HepG2 (cell line): ENCODE measurements around the gene SMYD4. TPM values are rescaled to one million over a fixed set of nuclear protein-coding genes. Genes with fewer than 3 reads are reported as not detected.
A peak's percentile ranks its signal among the peaks of the same experiment; 100 is the strongest.

Experiments used
- CHD2 ChIP-seq: IDR thresholded peaks from 2 replicates; pipeline ENCODE4 v1.6.1; 2011; ENCODE audit warnings: low read depth, low read length, improper control_type of control experiment
- ELF3 ChIP-seq: IDR thresholded peaks from 2 replicates; pipeline ENCODE4 v1.6.1; 2016; ENCODE audit warnings: missing genetic modification reagents, missing compliant biosample characterization
- ESRRA ChIP-seq: sonication (generic); formaldehyde crosslinking; IDR thresholded peaks from 2 replicates; pipeline ENCODE4 v1.5.1; 2020; ENCODE audit warnings: mild to moderate bottlenecking, low read depth, missing genetic modification reagents
- GATA4 ChIP-seq: sonication (generic); IDR thresholded peaks from 2 replicates; pipeline ENCODE4 v1.6.1; 2016; ENCODE audit warnings: antibody characterized with exemption, low read depth, borderline replicate concordance
- HHEX ChIP-seq: IDR thresholded peaks from 2 replicates; pipeline ENCODE4 v1.6.1; 2016; ENCODE audit warnings: control low read depth
- HNF4G ChIP-seq, 2 experiments: sonication (generic) in 1 of 2; formaldehyde crosslinking in 1 of 2; IDR thresholded peaks; 2 replicates each; pipeline versions ENCODE4 v1.4.0 to v1.6.1; 2011 to 2020; ENCODE audit warnings: borderline replicate concordance in 2 of 2, low read depth in 2 of 2, mild to moderate bottlenecking in 2 of 2, low read length in 1 of 2, missing genetic modification reagents in 1 of 2, moderate library complexity in 1 of 2
- KLF12 ChIP-seq: sonication (generic); formaldehyde crosslinking; IDR thresholded peaks from 2 replicates; pipeline ENCODE4 v1.4.0; 2020; ENCODE audit warnings: missing genetic modification reagents, borderline replicate concordance
- MAZ ChIP-seq, 2 experiments: sonication (generic) in 1 of 2; formaldehyde crosslinking in 1 of 2; IDR thresholded peaks; 2 replicates each; pipeline versions ENCODE4 v1.5.0 to v1.6.1; 2012 to 2020; ENCODE audit warnings: low read depth in 2 of 2, mild to moderate bottlenecking in 2 of 2, borderline replicate concordance in 1 of 2, improper control_type of control experiment in 1 of 2, low read length in 1 of 2, missing genetic modification reagents in 1 of 2, moderate library complexity in 1 of 2
- NFKB2 ChIP-seq: sonication (generic); formaldehyde crosslinking; IDR thresholded peaks from 2 replicates; pipeline ENCODE4 v1.4.0; 2020; ENCODE audit warnings: missing genetic modification reagents, borderline replicate concordance
- PHF21A ChIP-seq: sonication (generic); formaldehyde crosslinking; IDR thresholded peaks from 2 replicates; pipeline ENCODE4 v1.5.0; 2020; ENCODE audit warnings: mild to moderate bottlenecking, missing genetic modification reagents
- POGK ChIP-seq: sonication (generic); formaldehyde crosslinking; conservative IDR thresholded peaks from 2 replicates; pipeline ENCODE4 v1.8.0; 2022; ENCODE audit warnings: mild to moderate bottlenecking, moderate library complexity, missing genetic modification reagents
- POLR2A ChIP-seq, 2 experiments: IDR thresholded peaks; 2 replicates each; pipeline ENCODE4 v1.6.1; 2011; ENCODE audit warnings: low read depth in 2 of 2, low read length in 2 of 2, mild to moderate bottlenecking in 1 of 2, moderate library complexity in 1 of 2; ENCODE audit not compliant: insufficient read depth in 1 of 2
- RCOR2 ChIP-seq: IDR thresholded peaks from 2 replicates; pipeline ENCODE4 v1.6.1; 2016; ENCODE audit warnings: missing biosample characterization, missing genetic modification reagents
- SMAD9 ChIP-seq: sonication (generic); formaldehyde crosslinking; IDR thresholded peaks from 2 replicates; pipeline ENCODE4 v1.5.1; 2020; ENCODE audit warnings: mild to moderate bottlenecking, missing genetic modification reagents
- SUZ12 ChIP-seq: fragments of 150-350 bp; IDR thresholded peaks from 2 replicates; pipeline ENCODE4 v1.6.1; 2014; ENCODE audit warnings: low read depth, low read length
- ZBTB10 ChIP-seq: sonication (generic); formaldehyde crosslinking; IDR thresholded peaks from 2 replicates; pipeline ENCODE4 v1.4.0; 2020; ENCODE audit warnings: missing genetic modification reagents, borderline replicate concordance
- ZBTB38 ChIP-seq: sonication (generic); formaldehyde crosslinking; IDR thresholded peaks from 2 replicates; pipeline ENCODE4 v1.5.1; 2020; ENCODE audit warnings: mild to moderate bottlenecking, missing genetic modification reagents
- ZBTB46 ChIP-seq: sonication (generic); formaldehyde crosslinking; IDR thresholded peaks from 2 replicates; pipeline ENCODE4 v1.4.0; 2020; ENCODE audit warnings: mild to moderate bottlenecking, missing genetic modification reagents, borderline replicate concordance
- ZKSCAN1 ChIP-seq: fragments of 150-350 bp; IDR thresholded peaks from 2 replicates; pipeline ENCODE4 v1.6.1; 2014; ENCODE audit warnings: low read length
- ZNF225 ChIP-seq: sonication (generic); formaldehyde crosslinking; IDR thresholded peaks from 2 replicates; pipeline ENCODE4 v1.4.0; 2020; ENCODE audit warnings: mild to moderate bottlenecking, missing genetic modification reagents
- ZNF282 ChIP-seq: fragments of 450-650 bp; IDR thresholded peaks from 2 replicates; pipeline ENCODE4 v1.6.1; 2018; ENCODE audit not compliant: partially characterized antibody
- ZNF543 ChIP-seq: sonication (generic); formaldehyde crosslinking; IDR thresholded peaks from 2 replicates; pipeline ENCODE4 v1.4.0; 2020; ENCODE audit warnings: mild to moderate bottlenecking, missing genetic modification reagents
- ZNF546 ChIP-seq: sonication (generic); formaldehyde crosslinking; conservative IDR thresholded peaks from 2 replicates; pipeline ENCODE4 v1.8.1; 2023; ENCODE audit warnings: mild to moderate bottlenecking, missing genetic modification reagents
- ZNF572 ChIP-seq: sonication (generic); formaldehyde crosslinking; IDR thresholded peaks from 2 replicates; pipeline ENCODE4 v1.5.1; 2020; ENCODE audit warnings: mild to moderate bottlenecking, missing genetic modification reagents
- ZNF660 ChIP-seq: sonication (generic); formaldehyde crosslinking; IDR thresholded peaks from 2 replicates; pipeline ENCODE4 v1.5.1; 2020; ENCODE audit warnings: mild to moderate bottlenecking, low read depth, missing genetic modification reagents, borderline replicate concordance
- ZNF670 ChIP-seq: sonication (generic); formaldehyde crosslinking; IDR thresholded peaks from 2 replicates; pipeline ENCODE4 v1.8.0; 2022; ENCODE audit warnings: mild to moderate bottlenecking, missing genetic modification reagents, borderline replicate concordance
- polyA plus RNA-seq, 8 experiments: library from polyadenylated mRNA; depleted of rRNA in 3 of 8; stranded (reverse) in 7 of 8; unstranded in 1 of 8; fragments of >200 nt; fragmentation: Illumina TruSeq in 4 of 8; extraction: Trizol in 4 of 8; gene quantifications; 2 replicates each; pipeline versions ENCODE4 v1.2.1 to v1.2.3, GENCODE V29; 2011 to 2016; ENCODE audit warnings: low read depth in 4 of 8, missing spikeins in 1 of 8, mixed read lengths in 1 of 8; ENCODE audit not compliant: insufficient read depth in 1 of 8
- total RNA-seq, 5 experiments: library from RNA; depleted of rRNA; stranded (reverse); fragments of >200 nt; fragmentation: Illumina TruSeq; extraction: Trizol; gene quantifications; 2 replicates each; pipeline ENCODE4 v1.2.3, GENCODE V29; 2016; ENCODE audit warnings: low read depth in 1 of 5

The SMYD4 gene
- total and polyA plus RNA-seq, 2 of the 13 experiments (the other 11 are each of a cell fraction or from before 2014, with no cell fraction given), result 7.4 to 11.3 TPM

- no peak for TF ChIP-seq ESRRA (CRISPR knock-in tag)
- TF ChIP-seq ZBTB38 (CRISPR knock-in tag), result no peak
- TF ChIP-seq ZBTB46 (CRISPR knock-in tag), result no peak
- no peak for TF ChIP-seq ZNF670 (CRISPR knock-in tag)
- TF ChIP-seq KLF12 (CRISPR knock-in tag), result no peak; the same call in none of the 2 replicates
- no peak for TF ChIP-seq NFKB2 (CRISPR knock-in tag)
- no peak for TF ChIP-seq GATA4
- no peak for TF ChIP-seq PHF21A (CRISPR knock-in tag)
- no peak for TF ChIP-seq SUZ12
- TF ChIP-seq ZNF546, result peak; percentile 69; the same call in 1 of the 2 replicates
- TF ChIP-seq ZNF225 (CRISPR knock-in tag), result 0 out of 2 replicates have a peak, but pooled peaks have one; percentile 3
- TF ChIP-seq ZBTB10, result no peak
- TF ChIP-seq HNF4G (IDR thresholded peaks at IDR 0.05; ENCODE audit: borderline replicate concordance, low read depth, low read length), result no peak
- TF ChIP-seq HNF4G (CRISPR knock-in tag; IDR thresholded peaks at IDR 0.05; ENCODE audit: borderline replicate concordance, low read depth), result no peak
- no peak for TF ChIP-seq ZNF282
- TF ChIP-seq SMAD9 (CRISPR knock-in tag), result no peak
- no peak for TF ChIP-seq CHD2
- TF ChIP-seq HHEX, result no peak
- TF ChIP-seq POLR2A (IDR thresholded peaks at IDR 0.05; ENCODE audit: insufficient read depth in 1 of 2, low read depth in 2 of 2, low read length in 2 of 2), result peak in 1 of 2 experiments; percentile 73; a peak in 2 of 4 replicates
- TF ChIP-seq ELF3, result no peak
- TF ChIP-seq ZKSCAN1, result no peak
- no peak for TF ChIP-seq RCOR2
- TF ChIP-seq MAZ (IDR thresholded peaks at IDR 0.05; ENCODE audit: borderline replicate concordance, low read depth, low read length), result no peak
- TF ChIP-seq MAZ (CRISPR knock-in tag; IDR thresholded peaks at IDR 0.05; ENCODE audit: low read depth), result no peak
- TF ChIP-seq ZNF660 (CRISPR knock-in tag), result no peak
- peak; percentile 2; the same call in 1 of the 2 replicates for TF ChIP-seq ZNF543 (CRISPR knock-in tag)
- no peak for TF ChIP-seq ZNF572 (CRISPR knock-in tag)
- no peak for TF ChIP-seq POGK
These were observed 93.8 kb downstream of the SMYD4 start (continued) for GRCh38 chr17:1735834-1736347.
